GM12875 (cell line): ENCODE results near the gene USP7.

ENCODE experiments used
- H3K4me3 ChIP-seq: one replicate; pipeline ENCODE4 v1.5.1; 2011; ENCODE audit warnings: low read depth, low read length, control low read depth
- CTCF ChIP-seq: IDR thresholded peaks from 2 replicates; pipeline ENCODE4 v1.5.1; 2011; ENCODE audit warnings: low read depth, mild to moderate bottlenecking, control low read depth, inconsistent platforms, low read length, moderate library complexity, borderline replicate concordance; ENCODE audit not compliant: insufficient read depth

Gene USP7

GRCh38 chr16:8915722-8916301, 47.9 kb downstream of the USP7 start:
- no peak overlapping the region for H3K4me3 ChIP-seq
- no peak for TF ChIP-seq CTCF

DNA sequence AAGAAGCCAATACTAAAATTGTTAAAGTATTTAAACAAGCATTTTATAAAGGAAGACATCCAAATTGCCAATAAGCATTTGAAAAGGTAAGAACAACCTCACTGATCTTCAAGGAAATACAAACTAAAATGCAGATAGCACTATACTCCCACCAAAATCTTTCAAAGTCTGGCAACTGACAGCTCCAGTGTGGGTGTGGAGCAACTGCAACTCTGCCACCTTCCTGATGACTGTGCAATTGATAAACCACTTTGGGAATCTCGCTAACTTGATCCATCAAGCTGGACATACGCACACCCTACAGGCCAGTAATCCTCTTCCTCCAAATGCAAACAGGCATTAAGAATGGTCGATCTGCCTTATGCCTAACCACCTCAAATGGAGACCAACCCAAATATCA, 49.6 kb downstream of the USP7 start:
- no peak overlapping the region for H3K4me3 ChIP-seq
- TF ChIP-seq CTCF, result no peak

DNA sequence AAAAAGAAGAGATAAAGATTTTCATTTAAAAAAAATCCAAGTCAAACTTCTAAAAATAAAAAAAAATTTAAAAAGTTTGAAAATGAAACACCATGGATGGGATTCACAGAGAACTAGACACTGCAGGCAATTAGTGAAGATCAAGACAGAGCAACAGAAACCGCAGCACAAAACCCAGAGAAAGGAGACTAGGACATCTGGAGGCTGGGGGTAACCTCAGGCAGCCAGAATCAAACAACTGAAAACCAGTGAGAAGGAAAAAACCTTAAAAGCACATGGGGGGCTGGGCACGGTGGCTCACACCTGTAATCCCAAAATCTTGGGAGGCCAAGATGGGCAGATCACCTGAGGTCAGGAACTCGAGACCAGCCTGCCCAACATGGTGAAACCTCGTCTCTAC, 50.9 kb downstream of the USP7 start:
- no peak overlapping the region for H3K4me3 ChIP-seq
- TF ChIP-seq CTCF, result no peak

DNA sequence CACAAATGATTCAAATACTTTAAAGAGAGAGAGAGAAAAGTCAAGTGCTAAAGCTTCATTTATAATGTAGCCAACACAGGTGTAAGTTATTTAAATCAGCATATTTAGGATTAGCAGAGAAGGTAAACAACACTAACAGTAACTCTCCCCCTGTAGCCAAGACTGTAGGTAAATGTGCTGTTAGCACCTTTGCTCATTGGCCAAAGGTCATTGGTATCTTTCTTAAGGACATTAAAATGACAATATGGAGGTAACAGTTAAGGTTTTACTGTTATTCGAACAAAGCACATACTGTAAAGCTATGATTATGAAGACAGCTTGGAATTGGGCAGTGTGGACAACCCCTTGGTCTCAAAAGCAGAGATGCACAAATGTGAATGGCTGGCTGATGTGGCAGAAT, 52.9 kb downstream of the USP7 start:
- TF ChIP-seq CTCF, result no peak
- H3K4me3 ChIP-seq, result no peak overlapping the region

GRCh38 chr16:8908810-8909468, 54.8 kb downstream of the USP7 start:
- H3K4me3 ChIP-seq, result no peak overlapping the region
- TF ChIP-seq CTCF, result no peak

- no peak for TF ChIP-seq CTCF
- no peak overlapping the region for H3K4me3 ChIP-seq
These were observed 56.6 kb downstream of the USP7 start for GRCh38 chr16:8907096-8907495.
